Kidney (tissue), 22 donors: ENCODE results near the gene ANGPTL2. TPM values are rescaled to one million over a fixed set of nuclear protein-coding genes. Genes with fewer than 3 reads are reported as not detected.
"Not testable (repeated sequence)": the region's sequence is repeated elsewhere in the genome, so short reads cannot be mapped to it uniquely, and the experiment has no call there.

Source experiments
- DNase-seq, 5 donors: peaks; one replicate each; pipeline ENCODE4 v3.0.0-alpha.2; 2013 to 2020
- FAIRE-seq: peaks from 2 replicates; lab custom pipeline; 2012; peaks lifted over from hg19 to GRCh38; lab: Jason Lieb, UNC
- H3K27ac ChIP-seq, 2 donors: one replicate each; pipeline ENCODE4 v1.7.0; 2013; ENCODE audit warnings: low read depth in 2 of 2, low read length in 2 of 2, inconsistent platforms in 1 of 2
- H3K27me3 ChIP-seq: one replicate; pipeline ENCODE4 v1.7.1; 2013; ENCODE audit warnings: low read length, inconsistent platforms; ENCODE audit not compliant: control insufficient read depth, insufficient read depth
- H3K36me3 ChIP-seq, 3 donors: one replicate each; pipeline versions ENCODE4 v1.7.0 to v1.7.1; 2013; ENCODE audit warnings: low read length in 3 of 3, control low read depth in 1 of 3, inconsistent platforms in 1 of 3; ENCODE audit not compliant: insufficient read depth in 3 of 3, control insufficient read depth in 2 of 3
- H3K4me1 ChIP-seq, 3 donors: one replicate each; pipeline versions ENCODE4 v1.7.0 to v1.7.1; 2013; ENCODE audit warnings: low read length in 3 of 3, inconsistent platforms in 1 of 3, low read depth in 1 of 3; ENCODE audit not compliant: control insufficient read depth in 2 of 3, insufficient read depth in 2 of 3
- H3K4me3 ChIP-seq, 3 donors: one replicate each; pipeline versions ENCODE4 v1.7.0 to v1.8.1; 2013; ENCODE audit warnings: low read length in 3 of 3, control low read depth in 1 of 3, inconsistent platforms in 1 of 3
- H3K9ac ChIP-seq, 3 donors: one replicate each; pipeline versions ENCODE4 v1.7.0 to v1.7.1; 2013; ENCODE audit warnings: low read length in 3 of 3, control low read depth in 1 of 3, inconsistent platforms in 1 of 3
- H3K9me3 ChIP-seq, 3 donors: one replicate each; pipeline versions ENCODE4 v1.7.0 to v1.7.1; 2013; ENCODE audit warnings: low read length in 3 of 3, control low read depth in 1 of 3, inconsistent platforms in 1 of 3; ENCODE audit not compliant: control insufficient read depth in 2 of 3, insufficient read depth in 1 of 3
- CTCF ChIP-seq: IDR thresholded peaks from 3 replicates; pipeline ENCODE4 v1.5.1; 2012; ENCODE audit warnings: mild to moderate bottlenecking, moderate library complexity, borderline replicate concordance; ENCODE audit not compliant: insufficient read depth; ENCODE audit errors: extremely low read depth
- intact Hi-C: fragments of 100-400 bp; cut with DNase I; formaldehyde crosslinking; loops from one replicate; pipeline ENCODE4 v1.11.1; 2022
- long read RNA-seq, 10 donors: library from polyadenylated mRNA in 1 of 10; unstranded in 1 of 10; transcript quantifications; one replicate each; pipeline ENCODE4 v2.0.0 and lab custom pipeline, GENCODE V29; 2021 to 2026
- polyA plus RNA-seq: library from polyadenylated mRNA; stranded (reverse); fragments of 350-450 nt; fragmentation: Illumina TruSeq; extraction: RNeasy Lipid Tissue Mini Kit (QIAGEN cat#74804); gene quantifications from one replicate; pipeline ENCODE4 v1.2.3, GENCODE V29; 2014; ENCODE audit warnings: low read depth, low replicate concordance; ENCODE audit not compliant: insufficient read depth
- total RNA-seq: library from RNA; stranded (reverse); fragmentation: NEBNext Ultra II Directional; extraction: Animal tissue kit (Norgen Biotek cat#: 25700); gene quantifications from one replicate; pipeline ENCODE4 v1.2.1, GENCODE V29; 2021
- donor health status: control.
- donor health status: control.
- donor health status: control.
- donor health status: control.
- donor health status: control.
- donor health status: DM: yes; HTN: yes; CAD: no.
- donor health status: Normal renal cell carcinoma (clear cell type).

The ANGPTL2 gene, protein sequence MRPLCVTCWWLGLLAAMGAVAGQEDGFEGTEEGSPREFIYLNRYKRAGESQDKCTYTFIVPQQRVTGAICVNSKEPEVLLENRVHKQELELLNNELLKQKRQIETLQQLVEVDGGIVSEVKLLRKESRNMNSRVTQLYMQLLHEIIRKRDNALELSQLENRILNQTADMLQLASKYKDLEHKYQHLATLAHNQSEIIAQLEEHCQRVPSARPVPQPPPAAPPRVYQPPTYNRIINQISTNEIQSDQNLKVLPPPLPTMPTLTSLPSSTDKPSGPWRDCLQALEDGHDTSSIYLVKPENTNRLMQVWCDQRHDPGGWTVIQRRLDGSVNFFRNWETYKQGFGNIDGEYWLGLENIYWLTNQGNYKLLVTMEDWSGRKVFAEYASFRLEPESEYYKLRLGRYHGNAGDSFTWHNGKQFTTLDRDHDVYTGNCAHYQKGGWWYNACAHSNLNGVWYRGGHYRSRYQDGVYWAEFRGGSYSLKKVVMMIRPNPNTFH
- 12.4 TPM for total RNA-seq
- 4.3 TPM for polyA plus RNA-seq
- long read RNA-seq, donor 1, partial matches to known transcripts: 0 of 2 reads
- long read RNA-seq, donor 1, other reads (novel, unspliced or antisense): 0 of 2 reads
- long read RNA-seq, donor 2: 0 reads
- long read RNA-seq, donor 3, partial matches to known transcripts: 0 of 1 reads
- long read RNA-seq, donor 3, other reads (novel, unspliced or antisense): 0 of 1 reads
- long read RNA-seq, donor 4, partial matches to known transcripts: 0 of 2 reads
- long read RNA-seq, donor 4, other reads (novel, unspliced or antisense): 0 of 2 reads
- long read RNA-seq, donor 5: 0 reads
- long read RNA-seq, donor 6: 0 reads
- long read RNA-seq, donor 7, transcript ANGPTL2-202 (5 exons, 3,707 nt): major isoform, 5 of 9 reads
- long read RNA-seq, donor 7, partial matches to known transcripts: 4 of 9 reads
- long read RNA-seq, donor 7, other reads (novel, unspliced or antisense): 0 of 9 reads
- long read RNA-seq, donor 8, partial matches to known transcripts: 0 of 1 reads
- long read RNA-seq, donor 8, other reads (novel, unspliced or antisense): 0 of 1 reads
- long read RNA-seq, donor 9, partial matches to known transcripts: 0 of 2 reads
- long read RNA-seq, donor 9, other reads (novel, unspliced or antisense): 0 of 2 reads
- long read RNA-seq, donor 10: 0 reads

GRCh38 chr9:127122176-127123063 is at the start of gene ANGPTL2:
TSS of gene ANGPTL2 (minus strand) at chr9:127122635. CDS start at chr9:127108731, 13,904 bp downstream.
- intact Hi-C loops: no loop called here
- peak within 1 kb of the TSS; percentile 44 to 60 (median 52) for H3K4me3 ChIP-seq
- no peaks in the 10 kb centered on the region for H3K36me3 ChIP-seq
- no peak for FAIRE-seq
- no peaks in the 10 kb centered on the region for H3K9me3 ChIP-seq
- DNase-seq: peak; percentile 94 to 97 (median 96)
- peak within 1 kb of the TSS; percentile 30 to 82 for H3K27ac ChIP-seq
- TF ChIP-seq CTCF: no peak
- peak within 1 kb of the TSS; percentile 13 to 66 (median 35) for H3K9ac ChIP-seq
- H3K4me1 ChIP-seq: peaks cover 4 to 15% (median 8%) of the 10 kb centered on the region in 3 donors
- H3K27me3 ChIP-seq: peaks cover 2% of the 10 kb centered on the region

GRCh38 chr9:127171348-127171747 is 48.9 kb upstream of the ANGPTL2 start:
- H3K27ac ChIP-seq, FAIRE-seq, H3K4me3 ChIP-seq, H3K9me3 ChIP-seq, H3K4me1 ChIP-seq, H3K27me3 ChIP-seq, H3K9ac ChIP-seq, intact Hi-C loops, H3K36me3 ChIP-seq: not testable (repeated sequence)
- peak in 1 of 5 donors; percentile 14 for DNase-seq

DNA sequence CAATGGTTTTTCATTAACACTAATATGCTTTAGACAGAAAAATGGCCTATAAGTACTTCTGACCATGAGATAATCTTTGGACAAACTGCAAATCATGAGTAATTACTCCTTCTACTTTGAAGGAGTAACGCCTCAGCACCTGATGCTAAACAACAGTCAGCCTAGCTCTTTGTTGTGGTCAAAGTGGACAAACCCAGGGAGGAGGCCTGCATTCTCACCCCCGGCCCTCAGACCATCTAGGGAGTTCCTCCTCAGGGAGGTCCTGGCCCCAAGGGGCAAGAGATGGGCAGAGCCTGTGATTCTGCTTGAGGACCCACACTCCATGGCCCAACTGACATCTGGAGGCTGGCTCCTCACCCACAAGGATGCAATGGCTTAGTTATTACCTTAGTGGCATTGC is 48.2 kb upstream of the ANGPTL2 start:
- DNase-seq (peak in 1 of 5 donors; percentile 22), FAIRE-seq (no peak)
- TF ChIP-seq CTCF: no peak
- H3K9ac ChIP-seq: no peak overlapping the region
- intact Hi-C loops: no loop called here
- H3K27me3 ChIP-seq: no peaks in the 10 kb centered on the region
- no peaks in the 10 kb centered on the region for H3K4me1 ChIP-seq
- H3K36me3 ChIP-seq: peaks cover 0 to 3% (median 0%) of the 10 kb centered on the region in 3 donors
- no peaks in the 10 kb centered on the region for H3K9me3 ChIP-seq
- no peak overlapping the region for H3K4me3 ChIP-seq
- H3K27ac ChIP-seq: no peak overlapping the region
